ENCODE measurements around the gene CDH4. TPM values are rescaled to one million over a fixed set of nuclear protein-coding genes. Genes with fewer than 3 reads are reported as not detected.

The CDH4 gene
- total and polyA plus RNA-seq, 2 of the 8 experiments (the other 6 are each of a cell fraction or from before 2014, with no cell fraction given) = 4.3 to 7.9 TPM

DNA sequence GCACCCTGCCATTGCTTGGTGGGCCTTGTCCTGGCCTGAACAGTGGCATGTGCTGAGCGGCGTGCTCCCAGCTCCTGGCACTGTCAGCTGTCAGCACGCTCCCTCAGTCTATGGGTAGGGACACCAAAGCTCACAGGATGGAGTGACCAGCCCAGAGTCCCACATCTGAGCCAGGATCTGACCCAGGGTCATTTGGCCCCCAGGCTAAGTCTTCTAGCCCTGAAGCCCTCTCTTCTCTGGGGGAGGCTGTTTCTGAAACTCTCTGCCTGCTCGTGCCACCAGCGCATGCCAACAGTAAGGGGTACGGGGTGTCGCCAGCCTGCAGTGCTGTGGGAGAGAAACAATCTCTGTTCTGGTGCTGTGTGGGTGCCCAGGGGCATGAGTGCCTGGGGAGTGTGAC, 37.1 kb downstream of the CDH4 start (continued):
- TF ChIP-seq NRF1 (IDR thresholded peaks at IDR 0.05; ENCODE audit: low read depth, low read length) (no peak), MAFK (IDR thresholded peaks at IDR 0.05; ENCODE audit: low read depth, low read length) (no peak)

All from H1 (cell line).